GM12874 (cell line): ENCODE measurements around the gene LUC7L3.

Source experiments
- TF ChIP-seq, protein P1 (sequence below): IDR thresholded peaks from 2 replicates; pipeline ENCODE4 v1.5.1; 2011; ENCODE audit warnings: low read depth, mild to moderate bottlenecking, control low read depth, low read length, moderate library complexity; ENCODE audit not compliant: insufficient read depth

The LUC7L3 gene

DNA sequence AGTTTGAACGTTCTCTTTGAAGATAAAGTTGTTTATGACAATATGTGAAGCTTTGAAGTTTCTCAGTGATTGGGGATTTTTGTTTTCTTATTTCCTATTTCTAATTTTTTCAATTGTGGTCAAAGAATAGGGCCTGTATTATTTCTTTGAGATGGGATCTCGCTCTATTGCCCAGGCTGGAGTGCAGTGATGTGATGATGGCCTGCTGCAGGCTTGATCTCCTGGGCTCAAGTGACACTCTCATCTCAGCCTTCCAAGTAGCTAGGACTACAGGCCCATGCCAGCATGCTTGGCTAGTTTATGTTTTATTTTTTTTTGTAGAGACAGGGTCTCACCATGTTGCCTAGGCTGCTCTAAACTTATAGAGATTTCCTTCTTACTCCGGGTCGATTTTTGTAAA lies 59.6 kb downstream of the LUC7L3 start:
- TF ChIP-seq, protein P1, sequence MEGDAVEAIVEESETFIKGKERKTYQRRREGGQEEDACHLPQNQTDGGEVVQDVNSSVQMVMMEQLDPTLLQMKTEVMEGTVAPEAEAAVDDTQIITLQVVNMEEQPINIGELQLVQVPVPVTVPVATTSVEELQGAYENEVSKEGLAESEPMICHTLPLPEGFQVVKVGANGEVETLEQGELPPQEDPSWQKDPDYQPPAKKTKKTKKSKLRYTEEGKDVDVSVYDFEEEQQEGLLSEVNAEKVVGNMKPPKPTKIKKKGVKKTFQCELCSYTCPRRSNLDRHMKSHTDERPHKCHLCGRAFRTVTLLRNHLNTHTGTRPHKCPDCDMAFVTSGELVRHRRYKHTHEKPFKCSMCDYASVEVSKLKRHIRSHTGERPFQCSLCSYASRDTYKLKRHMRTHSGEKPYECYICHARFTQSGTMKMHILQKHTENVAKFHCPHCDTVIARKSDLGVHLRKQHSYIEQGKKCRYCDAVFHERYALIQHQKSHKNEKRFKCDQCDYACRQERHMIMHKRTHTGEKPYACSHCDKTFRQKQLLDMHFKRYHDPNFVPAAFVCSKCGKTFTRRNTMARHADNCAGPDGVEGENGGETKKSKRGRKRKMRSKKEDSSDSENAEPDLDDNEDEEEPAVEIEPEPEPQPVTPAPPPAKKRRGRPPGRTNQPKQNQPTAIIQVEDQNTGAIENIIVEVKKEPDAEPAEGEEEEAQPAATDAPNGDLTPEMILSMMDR: no peak

DNA sequence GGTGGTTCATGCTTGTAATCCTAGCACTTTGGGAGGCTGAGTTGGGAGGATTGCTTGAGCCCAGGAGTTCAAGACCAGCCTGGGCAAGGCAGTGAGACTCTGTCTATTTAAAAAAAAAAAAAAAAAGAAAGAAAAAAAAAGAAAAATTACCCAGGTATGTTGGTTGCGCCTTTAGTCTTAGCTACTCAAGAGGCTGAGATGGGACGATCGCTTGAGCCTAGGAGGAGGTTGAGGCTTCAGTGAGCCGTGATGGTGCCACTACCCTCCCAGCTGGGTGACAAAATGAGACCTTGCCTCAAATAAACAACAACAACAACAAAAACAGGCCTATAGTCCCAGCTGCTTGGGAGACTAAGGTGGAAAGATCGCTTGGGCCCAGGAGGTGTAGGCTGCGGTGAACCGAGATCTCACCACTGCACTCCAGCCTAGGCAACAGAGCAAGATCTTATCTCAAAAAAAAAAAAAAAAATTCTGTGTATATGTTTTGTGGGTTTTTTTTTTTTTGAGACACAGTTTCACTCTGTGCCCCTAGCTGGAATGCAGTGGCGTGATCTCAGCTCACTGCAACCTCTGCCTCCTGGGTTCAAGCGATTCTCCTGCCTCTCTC lies 60.4 kb downstream of the LUC7L3 start:
- TF ChIP-seq, protein P1: no peak

DNA sequence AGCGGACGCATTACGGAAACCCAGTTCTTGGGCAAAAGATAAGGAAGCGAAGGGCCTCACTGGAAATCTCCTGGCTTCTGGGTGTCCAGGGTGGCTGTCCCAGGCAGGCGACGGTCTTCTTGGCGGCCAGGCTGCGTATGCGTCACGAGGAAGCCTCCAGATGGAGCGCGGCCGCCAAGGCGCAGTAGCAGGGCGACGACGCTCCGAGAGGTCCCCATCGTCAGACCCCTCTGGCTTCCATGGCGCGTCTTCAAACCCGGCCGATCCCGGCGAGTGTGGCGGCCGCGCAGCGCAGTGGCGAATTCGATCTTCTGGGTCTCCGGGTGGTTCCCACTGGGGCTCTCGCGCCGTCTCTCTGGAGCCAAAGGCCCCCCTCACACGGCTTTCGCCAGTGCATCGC lies 61.8 kb downstream of the LUC7L3 start:
- TF ChIP-seq, protein P1: no peak

DNA sequence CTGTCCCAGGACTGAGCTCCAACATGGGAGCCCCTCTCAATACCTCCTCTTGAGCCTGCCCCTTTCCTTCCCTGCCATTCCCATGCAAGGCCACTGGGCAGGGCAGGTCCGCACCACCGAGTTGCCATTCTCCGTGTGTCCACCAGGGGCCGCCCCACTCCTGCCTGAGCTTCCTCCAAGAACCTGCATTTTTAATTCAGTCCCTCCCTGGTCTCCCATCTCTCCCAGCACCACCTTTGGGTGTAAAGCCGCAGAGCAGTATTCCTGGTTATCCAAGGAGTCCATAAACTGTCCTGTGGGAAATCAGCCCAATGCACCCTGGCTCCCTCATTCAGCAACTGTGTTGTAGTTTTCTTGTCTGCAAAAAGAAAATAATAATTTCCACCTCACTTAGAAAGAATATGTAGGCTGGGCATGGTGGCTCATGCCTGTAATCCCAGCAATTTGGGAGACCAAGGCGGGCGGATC lies 63.8 kb downstream of the LUC7L3 start:
- TF ChIP-seq, protein P1: peak; percentile 98

DNA sequence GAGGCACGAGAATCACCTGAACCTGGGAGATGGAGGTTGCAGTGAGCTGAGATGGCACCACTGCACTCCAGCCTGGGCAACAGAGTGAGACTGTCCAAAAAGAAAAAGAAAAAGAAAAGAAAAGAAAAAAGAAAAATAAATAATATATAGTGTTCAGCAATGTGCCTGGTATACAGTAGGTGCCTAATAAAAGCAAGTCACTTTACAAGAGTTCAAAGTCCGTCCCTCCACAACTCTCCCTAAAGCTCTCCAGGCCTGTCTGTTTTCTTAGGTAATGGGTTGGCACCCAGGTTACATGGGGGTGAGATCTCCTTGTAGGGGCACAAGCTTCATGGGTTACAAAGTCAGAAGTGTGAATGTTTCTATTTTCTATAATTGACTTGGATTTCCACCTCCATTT lies 64.5 kb downstream of the LUC7L3 start:
- TF ChIP-seq, protein P1: no peak

DNA sequence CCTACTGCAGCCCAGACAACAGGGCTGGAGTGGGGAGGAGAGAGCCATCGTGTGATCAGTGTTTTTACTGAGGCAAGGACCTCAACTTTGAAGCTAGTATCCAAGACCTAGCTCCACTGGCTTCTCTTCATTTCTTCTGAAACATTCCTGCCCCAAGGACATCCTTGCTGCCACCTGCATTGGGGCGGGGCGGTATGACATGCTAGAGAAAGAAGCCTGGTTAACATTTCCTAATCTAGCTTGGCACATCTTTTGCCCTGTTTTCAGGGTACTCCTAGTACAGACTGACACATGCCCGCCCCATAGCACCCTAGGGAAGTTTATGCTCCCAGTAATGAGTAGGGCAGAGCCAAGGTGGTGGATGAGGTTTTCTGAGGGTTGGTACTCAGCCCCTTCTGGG lies 65.7 kb downstream of the LUC7L3 start:
- TF ChIP-seq, protein P1: no peak

DNA sequence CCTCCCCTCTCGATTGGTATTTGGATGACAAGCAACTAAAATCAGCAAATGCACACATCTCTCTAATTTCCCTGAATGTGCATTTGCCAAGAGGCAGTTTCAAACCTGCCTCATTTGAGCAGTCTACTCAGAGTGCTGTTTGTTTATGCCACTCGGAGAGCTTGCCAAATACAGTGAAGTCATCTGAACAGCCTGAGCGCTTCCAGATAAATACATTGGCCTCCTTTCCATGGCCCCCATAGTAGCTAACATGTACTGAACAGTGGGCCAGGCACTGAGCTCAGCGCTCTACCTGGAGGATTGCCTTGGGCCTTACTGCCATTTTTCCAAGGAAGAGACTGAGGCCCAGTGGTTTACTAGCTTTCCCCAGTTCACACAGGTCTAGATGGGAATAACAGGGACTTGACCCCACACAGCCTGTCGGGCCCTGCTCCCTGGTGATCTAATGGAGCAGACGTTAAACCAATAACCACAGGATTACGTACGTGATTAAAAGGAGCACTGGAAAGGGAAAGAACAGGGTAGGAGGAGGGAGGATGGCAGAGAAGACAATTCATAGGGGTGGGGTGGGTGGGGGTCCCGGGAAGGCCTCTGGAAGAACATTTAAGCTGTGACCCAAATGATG lies 66.7 kb downstream of the LUC7L3 start:
- TF ChIP-seq, protein P1: no peak
